Osteoblast (primary cell): Measurements from ENCODE around the gene TXN. TPM values are rescaled to one million over a fixed set of nuclear protein-coding genes. Genes with fewer than 3 reads are reported as not detected.

ENCODE experiments used
- DNase-seq: peaks from one replicate; pipeline ENCODE4 v3.0.0; 2011; ENCODE audit warnings: low spot score, mixed read lengths; ENCODE audit not compliant: insufficient read length; ENCODE audit errors: missing footprints
- H2AFZ ChIP-seq: 2 replicates; pipeline ENCODE4 v1.6.0; 2011; ENCODE audit warnings: mild to moderate bottlenecking, low read length
- H3K27ac ChIP-seq: 2 replicates; pipeline ENCODE4 v1.5.1; 2011; ENCODE audit warnings: mild to moderate bottlenecking, low read depth, low read length, moderate library complexity
- H3K27me3 ChIP-seq: 2 replicates; pipeline ENCODE4 v1.6.0; 2012; ENCODE audit warnings: mild to moderate bottlenecking, control low read depth, inconsistent platforms, low read length, moderate library complexity; ENCODE audit not compliant: insufficient read depth
- H3K36me3 ChIP-seq: 2 replicates; pipeline ENCODE4 v1.5.1; 2011; ENCODE audit warnings: mild to moderate bottlenecking, low read length, control low read depth, moderate library complexity; ENCODE audit not compliant: insufficient read depth
- H3K4me1 ChIP-seq: 2 replicates; pipeline ENCODE4 v1.5.1; 2011; ENCODE audit warnings: mild to moderate bottlenecking, low read length, control low read depth, moderate library complexity; ENCODE audit not compliant: insufficient read depth
- H3K4me2 ChIP-seq: 2 replicates; pipeline ENCODE4 v1.6.0; 2011; ENCODE audit warnings: mild to moderate bottlenecking, low read length; ENCODE audit not compliant: insufficient read depth
- H3K4me3 ChIP-seq: fragments of 200-600 bp; sonication (generic); 3 replicates; pipeline ENCODE4 v1.5.1; 2012; ENCODE audit warnings: mild to moderate bottlenecking, low read length, inconsistent platforms; ENCODE audit not compliant: insufficient read depth
- H3K79me2 ChIP-seq: 2 replicates; pipeline ENCODE4 v1.6.0; 2012; ENCODE audit warnings: mild to moderate bottlenecking, low read length, control low read depth, inconsistent platforms; ENCODE audit not compliant: insufficient read depth
- H3K9me3 ChIP-seq: 2 replicates; pipeline ENCODE4 v1.5.1; 2011; ENCODE audit warnings: low read depth, low read length, control low read depth
- H4K20me1 ChIP-seq: 2 replicates; pipeline ENCODE4 v1.6.0; 2012; ENCODE audit warnings: mild to moderate bottlenecking, low read length, control low read depth; ENCODE audit not compliant: insufficient read depth
- CTCF ChIP-seq: IDR thresholded peaks from 2 replicates; pipeline ENCODE4 v1.5.1; 2011; ENCODE audit warnings: mild to moderate bottlenecking, low read depth, low read length, moderate library complexity; ENCODE audit errors: extremely low read depth
- total RNA-seq: library from RNA; depleted of rRNA; stranded (reverse); fragments of >200 nt; gene quantifications from 2 replicates; pipeline ENCODE4 v1.2.3, GENCODE V29; 2012

TXN gene
- total RNA-seq, 1 donor, result 234 TPM

- Histone ChIP-seq H3K36me3 (no peaks in the 10 kb centered on the region), H3K4me2 (no peak overlapping the region), H3K27ac (peak overlapping the region; percentile 16), H3K4me1 (peaks cover 6% of the 10 kb centered on the region), H3K4me3 (no peak overlapping the region), H3K27me3 (no peaks in the 10 kb centered on the region), H3K79me2 (no peaks in the 10 kb centered on the region), H4K20me1 (no peaks in the 10 kb centered on the region), H3K9me3 (no peaks in the 10 kb centered on the region), H2AFZ (no peak overlapping the region)
- peak; percentile 9 for DNase-seq
- no peak for TF ChIP-seq CTCF
Observed at GRCh38 chr9:110214586-110215355, 41.5 kb downstream of the TXN start.

GRCh38 chr9:110214090-110214489 lies 42.2 kb downstream of the TXN start:
- DNase-seq, result peak; percentile 90
- H3K4me1 ChIP-seq, result peaks cover 6% of the 10 kb centered on the region
- H4K20me1 ChIP-seq, result no peaks in the 10 kb centered on the region
- H3K4me3 ChIP-seq, result no peak overlapping the region
- peaks cover 2% of the 10 kb centered on the region for H3K27me3 ChIP-seq
- peak overlapping the region; percentile 16 for H3K27ac ChIP-seq
- no peak overlapping the region for H2AFZ ChIP-seq
- H3K4me2 ChIP-seq, result no peak overlapping the region
- no peaks in the 10 kb centered on the region for H3K36me3 ChIP-seq
- no peaks in the 10 kb centered on the region for H3K9me3 ChIP-seq
- TF ChIP-seq CTCF, result no peak
- H3K79me2 ChIP-seq, result no peaks in the 10 kb centered on the region

GRCh38 chr9:110213413-110214044 lies 42.8 kb downstream of the TXN start:
- Histone ChIP-seq H3K36me3 (no peaks in the 10 kb centered on the region), H3K27ac (no peak overlapping the region), H3K79me2 (no peaks in the 10 kb centered on the region), H3K4me1 (peaks cover 6% of the 10 kb centered on the region), H3K9me3 (no peaks in the 10 kb centered on the region), H2AFZ (no peak overlapping the region), H3K4me3 (no peak overlapping the region), H3K27me3 (peaks cover 3% of the 10 kb centered on the region), H4K20me1 (no peaks in the 10 kb centered on the region), H3K4me2 (no peak overlapping the region)
- peak; percentile 1 for DNase-seq
- TF ChIP-seq CTCF, result no peak

GRCh38 chr9:110208031-110208430 lies 48.3 kb downstream of the TXN start, which contains the start of gene C9orf152:
C9orf152 (minus strand) TSS chr9:110208159; CDS start chr9:110207579, 580 bp downstream.
- no peak within 1 kb of the TSS for H3K4me2 ChIP-seq
- H3K9me3 ChIP-seq, result no peaks in the 10 kb centered on the region
- no peaks in the 10 kb centered on the region for H3K4me1 ChIP-seq
- H2AFZ ChIP-seq, result no peak within 1 kb of the TSS
- peaks cover 16% of the 10 kb centered on the region for H3K27me3 ChIP-seq
- no peaks in the 10 kb centered on the region for H3K79me2 ChIP-seq
- H3K27ac ChIP-seq, result no peak within 1 kb of the TSS
- H3K4me3 ChIP-seq, result no peak within 1 kb of the TSS
- no peak for TF ChIP-seq CTCF
- H3K36me3 ChIP-seq, result no peaks in the 10 kb centered on the region
- no peaks in the 10 kb centered on the region for H4K20me1 ChIP-seq
- peak; percentile 35 for DNase-seq
